Ramos (cell line): ENCODE measurements around the gene RFPL3.

Source experiments
- in situ Hi-C: fragments of 300-500 bp; cut with MboI; formaldehyde crosslinking; loops from one replicate; pipeline ENCODE4 v1.14.3; 2022; ENCODE audit warnings: low sequenced_read_pairs; ENCODE audit not compliant: unreplicated experiment

The RFPL3 gene

GRCh38 chr22:32404021-32404420 lies 46.4 kb downstream of the RFPL3 start:
- in situ Hi-C loops, result no loop called here

- in situ Hi-C loops, result no loop called here
These were observed 49.6 kb downstream of the RFPL3 start for GRCh38 chr22:32407312-32407711.

- in situ Hi-C loops, result no loop called here
These were observed 50.3 kb downstream of the RFPL3 start for GRCh38 chr22:32407936-32408335.

- in situ Hi-C loops, result no loop called here
These were observed 52.3 kb downstream of the RFPL3 start for GRCh38 chr22:32409977-32410376.

- in situ Hi-C loops, result no loop called here
These were observed 52.8 kb downstream of the RFPL3 start for GRCh38 chr22:32410459-32410858.
